Measurements from ENCODE around the gene TTI1.

DNA sequence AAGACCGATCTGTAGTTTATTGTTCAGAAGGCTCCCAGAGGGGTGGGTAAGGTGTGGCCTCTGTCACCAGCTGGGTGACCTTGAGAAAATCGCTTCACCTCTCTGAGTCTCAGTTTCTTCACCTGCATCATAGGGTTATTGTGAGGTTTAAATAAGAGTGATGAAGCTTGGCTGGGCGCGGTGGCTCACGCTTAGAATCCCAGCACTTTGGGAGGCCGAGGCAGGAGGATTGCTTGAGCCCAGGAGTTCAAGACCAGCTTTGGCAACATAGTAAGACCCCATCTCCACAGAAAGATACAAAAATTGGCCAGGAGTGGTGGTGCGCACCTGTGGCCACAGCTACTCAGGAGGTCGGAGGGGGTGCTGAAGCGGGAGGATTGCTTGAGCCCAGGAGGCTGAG is 94.3 kb downstream of the TTI1 start:
- TF ChIP-seq, protein P1, sequence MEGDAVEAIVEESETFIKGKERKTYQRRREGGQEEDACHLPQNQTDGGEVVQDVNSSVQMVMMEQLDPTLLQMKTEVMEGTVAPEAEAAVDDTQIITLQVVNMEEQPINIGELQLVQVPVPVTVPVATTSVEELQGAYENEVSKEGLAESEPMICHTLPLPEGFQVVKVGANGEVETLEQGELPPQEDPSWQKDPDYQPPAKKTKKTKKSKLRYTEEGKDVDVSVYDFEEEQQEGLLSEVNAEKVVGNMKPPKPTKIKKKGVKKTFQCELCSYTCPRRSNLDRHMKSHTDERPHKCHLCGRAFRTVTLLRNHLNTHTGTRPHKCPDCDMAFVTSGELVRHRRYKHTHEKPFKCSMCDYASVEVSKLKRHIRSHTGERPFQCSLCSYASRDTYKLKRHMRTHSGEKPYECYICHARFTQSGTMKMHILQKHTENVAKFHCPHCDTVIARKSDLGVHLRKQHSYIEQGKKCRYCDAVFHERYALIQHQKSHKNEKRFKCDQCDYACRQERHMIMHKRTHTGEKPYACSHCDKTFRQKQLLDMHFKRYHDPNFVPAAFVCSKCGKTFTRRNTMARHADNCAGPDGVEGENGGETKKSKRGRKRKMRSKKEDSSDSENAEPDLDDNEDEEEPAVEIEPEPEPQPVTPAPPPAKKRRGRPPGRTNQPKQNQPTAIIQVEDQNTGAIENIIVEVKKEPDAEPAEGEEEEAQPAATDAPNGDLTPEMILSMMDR (conservative IDR thresholded peaks at IDR 0.05; ENCODE audit: low read depth in 2 of 2) = no peak
- TF ChIP-seq, protein P2, sequence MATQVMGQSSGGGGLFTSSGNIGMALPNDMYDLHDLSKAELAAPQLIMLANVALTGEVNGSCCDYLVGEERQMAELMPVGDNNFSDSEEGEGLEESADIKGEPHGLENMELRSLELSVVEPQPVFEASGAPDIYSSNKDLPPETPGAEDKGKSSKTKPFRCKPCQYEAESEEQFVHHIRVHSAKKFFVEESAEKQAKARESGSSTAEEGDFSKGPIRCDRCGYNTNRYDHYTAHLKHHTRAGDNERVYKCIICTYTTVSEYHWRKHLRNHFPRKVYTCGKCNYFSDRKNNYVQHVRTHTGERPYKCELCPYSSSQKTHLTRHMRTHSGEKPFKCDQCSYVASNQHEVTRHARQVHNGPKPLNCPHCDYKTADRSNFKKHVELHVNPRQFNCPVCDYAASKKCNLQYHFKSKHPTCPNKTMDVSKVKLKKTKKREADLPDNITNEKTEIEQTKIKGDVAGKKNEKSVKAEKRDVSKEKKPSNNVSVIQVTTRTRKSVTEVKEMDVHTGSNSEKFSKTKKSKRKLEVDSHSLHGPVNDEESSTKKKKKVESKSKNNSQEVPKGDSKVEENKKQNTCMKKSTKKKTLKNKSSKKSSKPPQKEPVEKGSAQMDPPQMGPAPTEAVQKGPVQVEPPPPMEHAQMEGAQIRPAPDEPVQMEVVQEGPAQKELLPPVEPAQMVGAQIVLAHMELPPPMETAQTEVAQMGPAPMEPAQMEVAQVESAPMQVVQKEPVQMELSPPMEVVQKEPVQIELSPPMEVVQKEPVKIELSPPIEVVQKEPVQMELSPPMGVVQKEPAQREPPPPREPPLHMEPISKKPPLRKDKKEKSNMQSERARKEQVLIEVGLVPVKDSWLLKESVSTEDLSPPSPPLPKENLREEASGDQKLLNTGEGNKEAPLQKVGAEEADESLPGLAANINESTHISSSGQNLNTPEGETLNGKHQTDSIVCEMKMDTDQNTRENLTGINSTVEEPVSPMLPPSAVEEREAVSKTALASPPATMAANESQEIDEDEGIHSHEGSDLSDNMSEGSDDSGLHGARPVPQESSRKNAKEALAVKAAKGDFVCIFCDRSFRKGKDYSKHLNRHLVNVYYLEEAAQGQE (IDR thresholded peaks at IDR 0.05; ENCODE audit: unreplicated experiment) = no peak
- TF ChIP-seq EZH2phosphoT487 (IDR thresholded peaks at IDR 0.05; ENCODE audit: unreplicated experiment) = no peak
